Astrocyte (in vitro differentiated cells and primary cell): ENCODE data around the gene MRPL10. TPM values are rescaled to one million over a fixed set of nuclear protein-coding genes. Genes with fewer than 3 reads are reported as not detected.

Experiments
- DNase-seq: peaks from one replicate; pipeline ENCODE4 v3.0.0-alpha.2; 2010; ENCODE audit warnings: low read depth
- FAIRE-seq: peaks from 2 replicates; lab custom pipeline; 2011; peaks lifted over from hg19 to GRCh38; lab: Jason Lieb, UNC
- H2AFZ ChIP-seq: 2 replicates; pipeline ENCODE4 v1.6.0; 2012; ENCODE audit warnings: low read depth, low read length, inconsistent platforms
- H3K27ac ChIP-seq: 2 replicates; pipeline ENCODE4 v1.5.1; 2011; ENCODE audit warnings: low read depth, low read length, inconsistent platforms
- H3K27me3 ChIP-seq: 2 replicates; pipeline ENCODE4 v1.6.0; 2011; ENCODE audit warnings: low read length, inconsistent platforms; ENCODE audit not compliant: insufficient read depth
- H3K36me3 ChIP-seq: 2 replicates; pipeline ENCODE4 v1.5.1; 2011; ENCODE audit warnings: low read length, inconsistent platforms; ENCODE audit not compliant: insufficient read depth
- H3K4me1 ChIP-seq: 2 replicates; pipeline ENCODE4 v1.5.1; 2011; ENCODE audit warnings: low read length, inconsistent platforms; ENCODE audit not compliant: insufficient read depth
- H3K4me2 ChIP-seq: 2 replicates; pipeline ENCODE4 v1.6.0; 2012; ENCODE audit warnings: low read length, inconsistent platforms
- H3K4me3 ChIP-seq: 2 replicates; pipeline ENCODE4 v1.5.1; 2011; ENCODE audit warnings: low read depth, mild to moderate bottlenecking, low read length, inconsistent platforms; ENCODE audit not compliant: insufficient read depth
- H3K79me2 ChIP-seq: 2 replicates; pipeline ENCODE4 v1.6.0; 2012; ENCODE audit warnings: mild to moderate bottlenecking, low read length, inconsistent platforms; ENCODE audit not compliant: insufficient read depth
- H3K9ac ChIP-seq: 2 replicates; pipeline ENCODE4 v1.6.0; 2012; ENCODE audit warnings: mild to moderate bottlenecking, low read length, inconsistent platforms
- H3K9me3 ChIP-seq: 2 replicates; pipeline ENCODE4 v1.5.1; 2012; ENCODE audit warnings: low read depth, mild to moderate bottlenecking, low read length, inconsistent platforms; ENCODE audit not compliant: insufficient read depth
- H4K20me1 ChIP-seq: 2 replicates; pipeline ENCODE4 v1.6.0; 2012; ENCODE audit warnings: low read length, inconsistent platforms; ENCODE audit not compliant: insufficient read depth
- H3K27ac Mint-ChIP-seq: one replicate; pipeline ENCODE4 v1.8.0; 2021; ENCODE audit warnings: mild to moderate bottlenecking, mixed read lengths; ENCODE audit not compliant: unreplicated experiment
- H3K27me3 Mint-ChIP-seq: one replicate; pipeline ENCODE4 v1.8.0; 2021; ENCODE audit warnings: low read depth, mixed read lengths; ENCODE audit not compliant: unreplicated experiment
- H3K36me3 Mint-ChIP-seq: one replicate; pipeline ENCODE4 v1.8.0; 2021; ENCODE audit warnings: low read depth, mixed read lengths; ENCODE audit not compliant: unreplicated experiment
- H3K4me1 Mint-ChIP-seq: one replicate; pipeline ENCODE4 v1.8.0; 2021; ENCODE audit warnings: low read depth, mixed read lengths; ENCODE audit not compliant: unreplicated experiment
- H3K4me3 Mint-ChIP-seq: one replicate; pipeline ENCODE4 v1.8.0; 2021; ENCODE audit warnings: mild to moderate bottlenecking, moderate library complexity, mixed read lengths; ENCODE audit not compliant: unreplicated experiment
- H3K9me3 Mint-ChIP-seq: one replicate; pipeline ENCODE4 v1.8.0; 2021; ENCODE audit warnings: mild to moderate bottlenecking, mixed read lengths; ENCODE audit not compliant: unreplicated experiment
- CTCF ChIP-seq: IDR thresholded peaks from 2 replicates; pipeline ENCODE4 v1.5.1; 2011; ENCODE audit warnings: low read depth, mild to moderate bottlenecking, inconsistent platforms, low read length, moderate library complexity; ENCODE audit not compliant: insufficient read depth
- EZH2 ChIP-seq: IDR thresholded peaks from 2 replicates; pipeline ENCODE4 v1.6.1; 2012; ENCODE audit warnings: mild to moderate bottlenecking, low read length, inconsistent platforms; ENCODE audit not compliant: insufficient read depth
- total RNA-seq: library from RNA; stranded (reverse); gene quantifications from 2 replicates; pipeline ENCODE4 v1.2.1, GENCODE V29; 2021

The MRPL10 gene
- total RNA-seq, 1 donor from 2014 or later: 33.2 TPM

GRCh38 chr17:47837401-47838039, 6.2 kb upstream of the MRPL10 start:
- no peak overlapping the region for H3K27ac Mint-ChIP-seq
- peaks cover 23% of the 10 kb centered on the region for H3K36me3 Mint-ChIP-seq
- TF ChIP-seq EZH2: no peak
- TF ChIP-seq CTCF: no peak
- peak overlapping the region; percentile 4 for H3K27ac ChIP-seq
- peak overlapping the region; percentile 58 for H3K4me2 ChIP-seq
- H3K4me3 Mint-ChIP-seq: no peak overlapping the region
- H3K9me3 ChIP-seq: no peaks in the 10 kb centered on the region
- peaks cover 11% of the 10 kb centered on the region for H3K4me1 Mint-ChIP-seq
- peaks cover 20% of the 10 kb centered on the region for H3K4me1 ChIP-seq
- no peaks in the 10 kb centered on the region for H3K36me3 ChIP-seq
- DNase-seq: peak; percentile 36
- H3K9me3 Mint-ChIP-seq: no peaks in the 10 kb centered on the region
- no peaks in the 10 kb centered on the region for H4K20me1 ChIP-seq
- no peaks in the 10 kb centered on the region for H3K27me3 Mint-ChIP-seq
- no peaks in the 10 kb centered on the region for H3K27me3 ChIP-seq
- no peaks in the 10 kb centered on the region for H3K79me2 ChIP-seq
- no peak overlapping the region for H2AFZ ChIP-seq
- no peak for FAIRE-seq
- H3K4me3 ChIP-seq: no peak overlapping the region
- peak overlapping the region; percentile 28 for H3K9ac ChIP-seq

- no peaks in the 10 kb centered on the region for H3K9me3 Mint-ChIP-seq
- no peak overlapping the region for H3K27ac ChIP-seq
- no peak overlapping the region for H2AFZ ChIP-seq
- H4K20me1 ChIP-seq: no peaks in the 10 kb centered on the region
- no peak overlapping the region for H3K27ac Mint-ChIP-seq
- no peak overlapping the region for H3K9ac ChIP-seq
- no peaks in the 10 kb centered on the region for H3K36me3 ChIP-seq
- DNase-seq (no peak), FAIRE-seq (no peak)
- peaks cover 26% of the 10 kb centered on the region for H3K4me1 ChIP-seq
- no peak overlapping the region for H3K4me2 ChIP-seq
- H3K27me3 Mint-ChIP-seq: no peaks in the 10 kb centered on the region
- no peaks in the 10 kb centered on the region for H3K9me3 ChIP-seq
- TF ChIP-seq CTCF (no peak), EZH2 (no peak)
- H3K4me3 ChIP-seq: no peak overlapping the region
- peaks cover 12% of the 10 kb centered on the region for H3K4me1 Mint-ChIP-seq
- peaks cover 23% of the 10 kb centered on the region for H3K36me3 Mint-ChIP-seq
- no peaks in the 10 kb centered on the region for H3K79me2 ChIP-seq
- no peak overlapping the region for H3K4me3 Mint-ChIP-seq
- H3K27me3 ChIP-seq: no peaks in the 10 kb centered on the region
Measured at GRCh38 chr17:47836601-47837000, 5.3 kb upstream of the MRPL10 start.

- Mint-ChIP-seq H3K9me3 (no peaks in the 10 kb centered on the region), H3K27ac (no peak overlapping the region), H3K4me1 (peaks cover 16% of the 10 kb centered on the region), H3K36me3 (peaks cover 23% of the 10 kb centered on the region), H3K4me3 (no peak overlapping the region), H3K27me3 (no peaks in the 10 kb centered on the region)
- Histone ChIP-seq H3K27me3 (no peaks in the 10 kb centered on the region), H2AFZ (no peak overlapping the region), H3K4me2 (no peak overlapping the region), H3K9me3 (no peaks in the 10 kb centered on the region), H3K4me3 (no peak overlapping the region), H3K4me1 (peaks cover 26% of the 10 kb centered on the region), H3K36me3 (no peaks in the 10 kb centered on the region), H3K9ac (no peak overlapping the region), H4K20me1 (no peaks in the 10 kb centered on the region), H3K27ac (no peak overlapping the region), H3K79me2 (peaks cover 14% of the 10 kb centered on the region)
- no peak for TF ChIP-seq CTCF
- TF ChIP-seq EZH2: no peak
- DNase-seq (no peak), FAIRE-seq (no peak)
Measured at GRCh38 chr17:47834756-47835155, 3.4 kb upstream of the MRPL10 start.
